ENCODE results near the gene ADD1. TPM values are rescaled to one million over a fixed set of nuclear protein-coding genes. Genes with fewer than 3 reads are reported as not detected.

The ADD1 gene
- total and polyA plus RNA-seq, 2 of the 13 experiments (the other 11 are each of a cell fraction or from before 2014, with no cell fraction given): 73.9 to 122 TPM

DNA sequence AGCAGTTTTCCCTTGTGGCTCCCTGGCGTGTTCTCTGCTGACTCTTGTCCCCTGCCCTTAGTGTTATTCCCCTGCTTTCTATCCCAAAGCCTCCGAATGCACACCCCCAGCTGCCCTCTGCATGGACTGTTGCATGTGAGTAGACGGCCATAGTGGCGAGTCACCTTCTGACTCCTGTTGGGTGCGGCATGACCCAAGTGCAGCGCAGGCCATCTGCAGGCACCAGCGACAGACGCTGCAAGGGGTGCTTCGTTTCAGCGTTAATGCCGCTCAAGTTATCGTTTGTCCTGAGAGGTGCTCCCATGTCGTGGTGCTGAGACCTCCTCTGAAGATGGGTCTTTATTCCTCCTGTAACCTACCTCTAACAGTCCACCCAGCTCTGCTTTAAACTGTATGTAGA lies 61.9 kb downstream of the ADD1 start:
- no peaks in the 10 kb centered on the region for H3K79me2 ChIP-seq (ENCODE audit: insufficient read depth, low read length)
- no peak overlapping the region for H3K27ac ChIP-seq (ENCODE audit: extremely low read length, insufficient read depth, low read length)
- H4K20me1 ChIP-seq (ENCODE audit: insufficient read depth, low read length): no peaks in the 10 kb centered on the region
- H2AFZ ChIP-seq (ENCODE audit: low read length): no peak overlapping the region
- no peaks in the 10 kb centered on the region for H3K27me3 ChIP-seq (ENCODE audit: control insufficient read depth in 1 of 2, insufficient read depth in 2 of 2, low read length in 2 of 2)
- H3K9me3 ChIP-seq (ENCODE audit: low read length): no peaks in the 10 kb centered on the region
- H3K36me3 ChIP-seq (replicated peaks in 1 of 2; ENCODE audit: control insufficient read depth in 1 of 2, insufficient read depth in 2 of 2, low read length in 2 of 2): peaks cover 33 to 79% of the 10 kb centered on the region in 2 experiments
- no peak overlapping the region for H3K4me3 ChIP-seq (replicated peaks in 1 of 3; ENCODE audit: insufficient read depth in 1 of 3, low read depth in 2 of 3, low read length in 3 of 3)
- no peak for TF ChIP-seq RNF2 (conservative IDR thresholded peaks at IDR 0.05; ENCODE audit: low read depth)
- TF ChIP-seq, protein P1, sequence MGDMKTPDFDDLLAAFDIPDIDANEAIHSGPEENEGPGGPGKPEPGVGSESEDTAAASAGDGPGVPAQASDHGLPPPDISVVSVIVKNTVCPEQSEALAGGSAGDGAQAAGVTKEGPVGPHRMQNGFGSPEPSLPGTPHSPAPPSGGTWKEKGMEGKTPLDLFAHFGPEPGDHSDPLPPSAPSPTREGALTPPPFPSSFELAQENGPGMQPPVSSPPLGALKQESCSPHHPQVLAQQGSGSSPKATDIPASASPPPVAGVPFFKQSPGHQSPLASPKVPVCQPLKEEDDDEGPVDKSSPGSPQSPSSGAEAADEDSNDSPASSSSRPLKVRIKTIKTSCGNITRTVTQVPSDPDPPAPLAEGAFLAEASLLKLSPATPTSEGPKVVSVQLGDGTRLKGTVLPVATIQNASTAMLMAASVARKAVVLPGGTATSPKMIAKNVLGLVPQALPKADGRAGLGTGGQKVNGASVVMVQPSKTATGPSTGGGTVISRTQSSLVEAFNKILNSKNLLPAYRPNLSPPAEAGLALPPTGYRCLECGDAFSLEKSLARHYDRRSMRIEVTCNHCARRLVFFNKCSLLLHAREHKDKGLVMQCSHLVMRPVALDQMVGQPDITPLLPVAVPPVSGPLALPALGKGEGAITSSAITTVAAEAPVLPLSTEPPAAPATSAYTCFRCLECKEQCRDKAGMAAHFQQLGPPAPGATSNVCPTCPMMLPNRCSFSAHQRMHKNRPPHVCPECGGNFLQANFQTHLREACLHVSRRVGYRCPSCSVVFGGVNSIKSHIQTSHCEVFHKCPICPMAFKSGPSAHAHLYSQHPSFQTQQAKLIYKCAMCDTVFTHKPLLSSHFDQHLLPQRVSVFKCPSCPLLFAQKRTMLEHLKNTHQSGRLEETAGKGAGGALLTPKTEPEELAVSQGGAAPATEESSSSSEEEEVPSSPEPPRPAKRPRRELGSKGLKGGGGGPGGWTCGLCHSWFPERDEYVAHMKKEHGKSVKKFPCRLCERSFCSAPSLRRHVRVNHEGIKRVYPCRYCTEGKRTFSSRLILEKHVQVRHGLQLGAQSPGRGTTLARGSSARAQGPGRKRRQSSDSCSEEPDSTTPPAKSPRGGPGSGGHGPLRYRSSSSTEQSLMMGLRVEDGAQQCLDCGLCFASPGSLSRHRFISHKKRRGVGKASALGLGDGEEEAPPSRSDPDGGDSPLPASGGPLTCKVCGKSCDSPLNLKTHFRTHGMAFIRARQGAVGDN (CRISPR knock-in tag; IDR thresholded peaks at IDR 0.05): no peak
- no peak for TF ChIP-seq ZNF724P (CRISPR knock-in tag; IDR thresholded peaks at IDR 0.05; ENCODE audit: borderline replicate concordance)
- TF ChIP-seq NR3C1 (CRISPR knock-in tag; IDR thresholded peaks at IDR 0.05): no peak
- no peak for TF ChIP-seq MAFK (conservative IDR thresholded peaks at IDR 0.05 in 1 of 2, IDR thresholded peaks at IDR 0.05 in 1 of 2; ENCODE audit: low read length in 2 of 2)
- TF ChIP-seq MED1 (CRISPR knock-in tag; IDR thresholded peaks at IDR 0.05): no peak
- no peak for TF ChIP-seq SMAD9 (CRISPR knock-in tag; IDR thresholded peaks at IDR 0.05)
- TF ChIP-seq, protein P2, sequence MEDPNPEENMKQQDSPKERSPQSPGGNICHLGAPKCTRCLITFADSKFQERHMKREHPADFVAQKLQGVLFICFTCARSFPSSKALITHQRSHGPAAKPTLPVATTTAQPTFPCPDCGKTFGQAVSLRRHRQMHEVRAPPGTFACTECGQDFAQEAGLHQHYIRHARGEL (CRISPR knock-in tag; IDR thresholded peaks at IDR 0.05): no peak
- TF ChIP-seq, protein P3, sequence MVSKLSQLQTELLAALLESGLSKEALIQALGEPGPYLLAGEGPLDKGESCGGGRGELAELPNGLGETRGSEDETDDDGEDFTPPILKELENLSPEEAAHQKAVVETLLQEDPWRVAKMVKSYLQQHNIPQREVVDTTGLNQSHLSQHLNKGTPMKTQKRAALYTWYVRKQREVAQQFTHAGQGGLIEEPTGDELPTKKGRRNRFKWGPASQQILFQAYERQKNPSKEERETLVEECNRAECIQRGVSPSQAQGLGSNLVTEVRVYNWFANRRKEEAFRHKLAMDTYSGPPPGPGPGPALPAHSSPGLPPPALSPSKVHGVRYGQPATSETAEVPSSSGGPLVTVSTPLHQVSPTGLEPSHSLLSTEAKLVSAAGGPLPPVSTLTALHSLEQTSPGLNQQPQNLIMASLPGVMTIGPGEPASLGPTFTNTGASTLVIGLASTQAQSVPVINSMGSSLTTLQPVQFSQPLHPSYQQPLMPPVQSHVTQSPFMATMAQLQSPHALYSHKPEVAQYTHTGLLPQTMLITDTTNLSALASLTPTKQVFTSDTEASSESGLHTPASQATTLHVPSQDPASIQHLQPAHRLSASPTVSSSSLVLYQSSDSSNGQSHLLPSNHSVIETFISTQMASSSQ (IDR thresholded peaks at IDR 0.05; ENCODE audit: low read depth): no peak
- TF ChIP-seq, protein P3 (CRISPR knock-in tag; IDR thresholded peaks at IDR 0.05; ENCODE audit: borderline replicate concordance): no peak
- TF ChIP-seq FOSL2 (CRISPR knock-in tag; IDR thresholded peaks at IDR 0.05): no peak
- TF ChIP-seq HOXA9 (CRISPR knock-in tag; IDR thresholded peaks at IDR 0.05; ENCODE audit: borderline replicate concordance): no peak
- no peak for TF ChIP-seq ZNF234 (CRISPR knock-in tag; conservative IDR thresholded peaks at IDR 0.05)
- TF ChIP-seq, protein P4, sequence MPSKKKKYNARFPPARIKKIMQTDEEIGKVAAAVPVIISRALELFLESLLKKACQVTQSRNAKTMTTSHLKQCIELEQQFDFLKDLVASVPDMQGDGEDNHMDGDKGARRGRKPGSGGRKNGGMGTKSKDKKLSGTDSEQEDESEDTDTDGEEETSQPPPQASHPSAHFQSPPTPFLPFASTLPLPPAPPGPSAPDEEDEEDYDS (CRISPR knock-in tag; IDR thresholded peaks at IDR 0.05): no peak
- no peak for TF ChIP-seq MTA3 (CRISPR knock-in tag; IDR thresholded peaks at IDR 0.05)
- in situ Hi-C loops (cut with HindIII; ENCODE audit: extremely low pct_ligation_motif_present, low pct_unique_long_range_greater_than_20kb): no loop called here
- FAIRE-seq (no peak), ATAC-seq (no peak), DNase-seq (ENCODE audit: low spot score) (no peak)
- ChIA-PET CTCF (ENCODE audit: low intra/inter-chr PET ratio, low total read pairs) (no interaction called here), POLR2A (no interaction called here)
- WGBS (ENCODE audit: low lambda C conversion rate): 99% methylated on average over 13 of the region's 13 CpGs
- BruUV-seq (replicated peaks): no TSS peak
- intact Hi-C loops (cut with micrococcal nuclease; ENCODE audit: unreplicated experiment): no loop called here
- H3K4me1 ChIP-seq (ENCODE audit: insufficient read depth, low read length): peaks cover 14% of the 10 kb centered on the region
- no peak overlapping the region for H3K9ac ChIP-seq (ENCODE audit: insufficient read depth, low read depth, low read length)
- no peak overlapping the region for H3K4me2 ChIP-seq (ENCODE audit: low read depth, low read length)
